ENCODE measurements around the gene NEGR1.

DNA sequence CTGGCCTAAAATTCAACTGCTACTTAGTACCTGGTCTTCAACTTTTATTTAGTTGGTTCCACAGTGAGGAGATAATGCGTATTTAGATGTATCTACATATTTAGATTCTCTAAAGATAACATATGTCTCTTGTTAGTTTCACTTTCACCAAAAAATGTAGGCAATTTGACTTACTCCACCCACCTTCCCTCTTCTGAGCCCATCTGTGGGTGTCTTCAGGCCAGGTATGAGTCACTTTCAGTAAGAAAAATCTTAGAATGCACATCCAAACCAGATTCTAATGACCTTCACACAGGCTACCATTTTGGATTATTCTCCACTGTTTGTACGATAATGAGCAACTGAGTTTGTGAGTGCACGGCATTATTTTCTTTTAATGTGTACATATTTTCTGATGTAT is 501.7 kb downstream of the NEGR1 start:
- TF ChIP-seq, protein P1, sequence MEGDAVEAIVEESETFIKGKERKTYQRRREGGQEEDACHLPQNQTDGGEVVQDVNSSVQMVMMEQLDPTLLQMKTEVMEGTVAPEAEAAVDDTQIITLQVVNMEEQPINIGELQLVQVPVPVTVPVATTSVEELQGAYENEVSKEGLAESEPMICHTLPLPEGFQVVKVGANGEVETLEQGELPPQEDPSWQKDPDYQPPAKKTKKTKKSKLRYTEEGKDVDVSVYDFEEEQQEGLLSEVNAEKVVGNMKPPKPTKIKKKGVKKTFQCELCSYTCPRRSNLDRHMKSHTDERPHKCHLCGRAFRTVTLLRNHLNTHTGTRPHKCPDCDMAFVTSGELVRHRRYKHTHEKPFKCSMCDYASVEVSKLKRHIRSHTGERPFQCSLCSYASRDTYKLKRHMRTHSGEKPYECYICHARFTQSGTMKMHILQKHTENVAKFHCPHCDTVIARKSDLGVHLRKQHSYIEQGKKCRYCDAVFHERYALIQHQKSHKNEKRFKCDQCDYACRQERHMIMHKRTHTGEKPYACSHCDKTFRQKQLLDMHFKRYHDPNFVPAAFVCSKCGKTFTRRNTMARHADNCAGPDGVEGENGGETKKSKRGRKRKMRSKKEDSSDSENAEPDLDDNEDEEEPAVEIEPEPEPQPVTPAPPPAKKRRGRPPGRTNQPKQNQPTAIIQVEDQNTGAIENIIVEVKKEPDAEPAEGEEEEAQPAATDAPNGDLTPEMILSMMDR (IDR thresholded peaks at IDR 0.05), result no peak
- no peak for TF ChIP-seq EP300 (IDR thresholded peaks at IDR 0.05)

Measured in upper lobe of left lung (tissue), 4 donors.